GM12891 (cell line): Measurements from ENCODE around the gene PAXIP1.

Experiments
- PAX5 ChIP-seq: IDR thresholded peaks from 2 replicates; pipeline ENCODE4 v1.6.1; 2011; ENCODE audit warnings: low read length, moderate library complexity, mild to moderate bottlenecking; ENCODE audit not compliant: insufficient read depth, severe bottlenecking
- POLR2A ChIP-seq: IDR thresholded peaks from 2 replicates; pipeline ENCODE4 v1.6.1; 2011; ENCODE audit warnings: low read depth, low read length, control low read depth
- POLR2AphosphoS5 ChIP-seq: IDR thresholded peaks from 2 replicates; pipeline ENCODE4 v1.6.1; 2011; ENCODE audit warnings: low read depth, low read length, control low read depth
- POU2F2 ChIP-seq: IDR thresholded peaks from 2 replicates; pipeline ENCODE4 v1.6.1; 2011; ENCODE audit warnings: low read depth, mild to moderate bottlenecking, control low read depth, low read length, moderate library complexity
- SPI1 ChIP-seq: IDR thresholded peaks from 2 replicates; pipeline ENCODE4 v1.6.1; 2011; ENCODE audit warnings: low read depth, low read length, control low read depth
- TAF1 ChIP-seq: IDR thresholded peaks from 2 replicates; pipeline ENCODE4 v1.6.1; 2011; ENCODE audit warnings: low read depth, low read length, control low read depth

DNA sequence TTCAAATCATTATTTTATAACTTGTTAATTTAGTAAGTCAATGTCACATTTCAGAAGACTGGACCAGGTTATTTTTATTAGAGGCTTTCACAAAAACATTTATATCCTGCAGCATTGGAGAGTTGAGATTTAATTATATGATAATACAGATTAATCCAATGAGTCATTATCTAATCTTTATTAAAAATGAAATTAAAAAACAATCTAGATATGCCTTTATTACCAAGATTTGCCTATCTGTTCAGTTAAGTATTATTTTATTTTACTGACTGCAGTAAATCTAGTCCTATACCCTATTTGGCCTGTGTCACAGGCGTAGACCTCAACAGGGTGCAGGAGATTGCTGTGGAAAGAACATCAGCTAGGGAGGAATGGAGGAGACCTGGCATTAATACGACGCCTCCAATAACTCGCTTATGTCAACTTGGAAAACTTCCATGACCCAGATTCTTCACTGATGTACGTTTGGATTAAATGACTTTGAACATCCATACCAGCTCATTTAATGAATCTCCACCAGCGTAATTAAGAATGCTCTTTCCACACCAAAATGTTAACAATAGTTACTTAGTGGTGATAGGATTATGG is 18.2 kb downstream of the PAXIP1 start:
- TF ChIP-seq SPI1, result no peak
- TF ChIP-seq POLR2AphosphoS5, result no peak
- no peak for TF ChIP-seq POLR2A
- TF ChIP-seq TAF1, result no peak
- no peak for TF ChIP-seq PAX5
- no peak for TF ChIP-seq POU2F2
